Motor neuron (in vitro differentiated cells): ENCODE data around the gene ALLC. TPM values are rescaled to one million over a fixed set of nuclear protein-coding genes. Genes with fewer than 3 reads are reported as not detected.
"Not testable (repeated sequence)": the region's sequence is repeated elsewhere in the genome, so short reads cannot be mapped to it uniquely, and the experiment has no call there.

Experiments used
- ATAC-seq, 8 experiments: fragments of 200-7000 bp; cut with Tn5 transposase; replicated peaks in 6 of 8; 2 replicates each; pipeline ENCODE4 v1.8.0; 2021; ENCODE audit warnings: mild to moderate bottlenecking in 8 of 8, moderate library complexity in 8 of 8
- H3K27ac ChIP-seq, 2 donors: fragments of 250-450 bp; sonication (Bioruptor Pico); 2 replicates each; pipeline ENCODE4 v1.9.0; 2021; ENCODE audit warnings: antibody characterized with exemption in 2 of 2, mild to moderate bottlenecking in 2 of 2, moderate library complexity in 1 of 2
- H3K4me1 ChIP-seq, 2 donors: fragments of 250-450 bp; sonication (Bioruptor Pico); replicated peaks in 1 of 2; 2 replicates each; pipeline ENCODE4 v1.6.1; 2021; ENCODE audit warnings: antibody characterized with exemption in 2 of 2, mild to moderate bottlenecking in 2 of 2, moderate library complexity in 1 of 2
- H3K4me3 ChIP-seq, 5 donors: fragments of 250-450 bp; sonication (Bioruptor Pico); 2 replicates each; pipeline ENCODE4 v1.9.0; 2021; ENCODE audit warnings: antibody characterized with exemption in 5 of 5, mild to moderate bottlenecking in 5 of 5, moderate library complexity in 4 of 5
- WGBS, 10 experiments: fragments of 450-650 bp; shearing (Covaris generic); methylation state at CpG; one replicate each; pipeline ENCODE4 v1.0.0; 2022; 5-methylcytosine and 5-hydroxymethylcytosine counted together
- in situ Hi-C, 9 experiments: fragments of 400-800 bp; cut with MboI; loops; one replicate each; pipeline ENCODE4 v1.15.0; 2021; ENCODE audit warnings: low sequenced_read_pairs in 9 of 9, low pct_unique_long_range_greater_than_20kb in 2 of 9; ENCODE audit not compliant: unreplicated experiment in 9 of 9
- total RNA-seq, 8 experiments: library from RNA; unstranded; fragments of 300-600 nt; gene quantifications; 2 replicates each; pipeline versions ENCODE4 v1.2.3 to v1.2.4, GENCODE V29; 2022

The ALLC gene
- total RNA-seq, result 1 to 10 TPM in 1 of 8 experiments, under 1 TPM in 3, not detected in 4; 0.13 to 1.1 (median 0.33) TPM

- whole genome bisulfite sequencing, 10 experiments, result 77 to 100% (median 86%) methylated on average over 1 to 3 of the region's 7 CpGs; no CpG with 5 or more reads in 6 of the 10 experiments
- Histone ChIP-seq H3K27ac (peak within 1 kb of the TSS; percentile 71 to 84), H3K4me3 (no peak within 1 kb of the TSS), H3K4me1 (peaks cover 38 to 51% of the 10 kb centered on the region in 2 donors)
- no peak for ATAC-seq
- in situ Hi-C loops, result no loop called here
Measured at GRCh38 chr2:3657881-3658280, at the start of gene ALLC. ALLC (plus strand) TSS chr2:3658200; CDS start chr2:3671158, 12,958 bp downstream.

- no peak for ATAC-seq
- Histone ChIP-seq H3K4me3 (no peak overlapping the region), H3K4me1 (peaks cover 18 to 35% of the 10 kb centered on the region in 2 donors), H3K27ac (no peak overlapping the region)
- whole genome bisulfite sequencing, 10 experiments, result 12 to 98% (median 75%) methylated on average over 2 to 11 of the region's 19 CpGs
- in situ Hi-C loops, result no loop called here
Measured at GRCh38 chr2:3608373-3609278, 49.4 kb upstream of the ALLC start.

GRCh38 chr2:3609279-3609673 lies 48.7 kb upstream of the ALLC start:
- in situ Hi-C loops, ATAC-seq, H3K27ac ChIP-seq, H3K4me3 ChIP-seq: not testable (repeated sequence)
- 0 to 100% (median 86%) methylated on average over 1 to 2 of the region's 4 CpGs; no CpG with 5 or more reads in 3 of the 10 experiments for WGBS, 10 experiments
- peaks cover 18 to 35% of the 10 kb centered on the region in 2 donors for H3K4me1 ChIP-seq

GRCh38 chr2:3610415-3610814 lies 47.6 kb upstream of the ALLC start:
- Histone ChIP-seq H3K4me1 (peaks cover 18 to 29% of the 10 kb centered on the region in 2 donors), H3K27ac (peak overlapping the region in 1 of 2 donors; percentile 68), H3K4me3 (no peak overlapping the region)
- no peak for ATAC-seq
- in situ Hi-C loops, result no loop called here
- 0 to 100% (median 83%) methylated on average over 1 to 9 of the region's 9 CpGs; no CpG with 5 or more reads in 2 of the 10 experiments for WGBS, 10 experiments

GRCh38 chr2:3610881-3611505 lies 47.0 kb upstream of the ALLC start:
- ATAC-seq, result peak in 5 of 8 experiments; percentile 79 to 88 (median 85)
- peaks cover 15 to 24% of the 10 kb centered on the region in 2 donors for H3K4me1 ChIP-seq

GRCh38 chr2:3611589-3611988 lies 46.4 kb upstream of the ALLC start:
- peaks cover 10 to 18% of the 10 kb centered on the region in 2 donors for H3K4me1 ChIP-seq
- peak in 4 of 8 experiments; percentile 41 to 67 (median 55) for ATAC-seq
- in situ Hi-C loops, result no loop called here
- H3K4me3 ChIP-seq, result no peak overlapping the region
- H3K27ac ChIP-seq, result peak overlapping the region; percentile 59 to 68
- WGBS, 10 experiments, result 36 to 88% (median 75%) methylated on average over 1 to 6 of the region's 11 CpGs; no CpG with 5 or more reads in 4 of the 10 experiments

More at GRCh38 chr2:3610881-3611505, 47.0 kb upstream of the ALLC start:
- in situ Hi-C loops, result no loop called here
- H3K4me3 ChIP-seq, result no peak overlapping the region
- H3K27ac ChIP-seq, result peak overlapping the region; percentile 59 to 68
- WGBS, 10 experiments, result 0 to 82% (median 57%) methylated on average over 1 to 19 of the region's 23 CpGs

GRCh38 chr2:3612639-3613523 lies 45.1 kb upstream of the ALLC start:
- in situ Hi-C loops, result no loop called here
- Histone ChIP-seq H3K4me1 (peaks cover 10 to 15% of the 10 kb centered on the region in 2 donors), H3K27ac (no peak overlapping the region), H3K4me3 (no peak overlapping the region)
- 37 to 96% (median 66%) methylated on average over 5 to 7 of the region's 29 CpGs; no CpG with 5 or more reads in 4 of the 10 experiments for WGBS, 10 experiments
- no peak for ATAC-seq

- ATAC-seq, result no peak
- Histone ChIP-seq H3K27ac (no peak overlapping the region), H3K4me3 (no peak overlapping the region), H3K4me1 (peaks cover 10 to 15% of the 10 kb centered on the region in 2 donors)
- in situ Hi-C loops, result no loop called here
- WGBS, 10 experiments, result 35 to 93% (median 68%) methylated on average over 1 to 7 of the region's 12 CpGs; no CpG with 5 or more reads in 3 of the 10 experiments
Measured at GRCh38 chr2:3613524-3613905, 44.5 kb upstream of the ALLC start.

- in situ Hi-C loops, H3K27ac ChIP-seq, H3K4me3 ChIP-seq, ATAC-seq: not testable (repeated sequence)
- WGBS, 10 experiments, result 0 to 83% (median 60%) methylated on average over 1 to 2 of the region's 2 CpGs
- H3K4me1 ChIP-seq, result peaks cover 10 to 15% of the 10 kb centered on the region in 2 donors
Measured at GRCh38 chr2:3614743-3615142, 43.3 kb upstream of the ALLC start.

- in situ Hi-C loops, H3K4me3 ChIP-seq, ATAC-seq, H3K27ac ChIP-seq: not testable (repeated sequence)
- WGBS, 10 experiments, result no CpG with 5 or more reads among the region's 46 CpGs
- peaks cover 10% of the 10 kb centered on the region in 2 donors for H3K4me1 ChIP-seq
Measured at GRCh38 chr2:3615541-3616200, 42.3 kb upstream of the ALLC start.

GRCh38 chr2:3616435-3617197 lies 41.4 kb upstream of the ALLC start:
- H3K27ac ChIP-seq, in situ Hi-C loops: not testable (repeated sequence)
- WGBS, 10 experiments, result 35 to 100% (median 95%) methylated on average over 3 to 5 of the region's 25 CpGs; no CpG with 5 or more reads in 1 of the 10 experiments

More at GRCh38 chr2:3616435-3617197, 41.4 kb upstream of the ALLC start:
- not testable (repeated sequence) for H3K4me3 ChIP-seq, H3K4me1 ChIP-seq, ATAC-seq
